H1 (cell line): ENCODE data around the gene KRT10. TPM values are rescaled to one million over a fixed set of nuclear protein-coding genes. Genes with fewer than 3 reads are reported as not detected.

Experiments used
- CTCF ChIA-PET: fragments of 300-600 bp; sonication (Branson Sonifier 250); formaldehyde crosslinking; loops from one replicate; lab custom pipeline; 2021; ENCODE audit not compliant: partially characterized antibody; lab: Charles Lee
- POLR2A ChIA-PET: fragments of 300-600 bp; sonication (Branson Sonifier 250); formaldehyde crosslinking; loops from one replicate; lab custom pipeline; 2021; ENCODE audit warnings: inconsistent platforms; ENCODE audit not compliant: partially characterized antibody; lab: Charles Lee
- DNase-seq, 2 experiments: peaks; one replicate each; pipeline versions ENCODE4 v3.0.0 to v3.0.0-alpha.2; 2010 to 2022; ENCODE audit warnings: low spot score in 2 of 2, low read depth in 1 of 2, mixed read lengths in 1 of 2
- FAIRE-seq: peaks from 2 replicates; lab custom pipeline; 2011; peaks lifted over from hg19 to GRCh38; lab: Jason Lieb, UNC
- H2AFZ ChIP-seq: 2 replicates; pipeline ENCODE4 v1.8.1; 2012; ENCODE audit warnings: low read length, inconsistent platforms
- H2AK5ac ChIP-seq: 2 replicates; pipeline ENCODE4 v1.6.1; 2013; ENCODE audit warnings: low read depth, low read length
- H2BK120ac ChIP-seq: replicated peaks from 2 replicates; pipeline ENCODE3; 2013; ENCODE audit warnings: low read depth, low read length, inconsistent platforms
- H2BK12ac ChIP-seq: 2 replicates; pipeline ENCODE4 v1.6.1; 2013; ENCODE audit warnings: low read depth, low read length
- H2BK15ac ChIP-seq: 2 replicates; pipeline ENCODE4 v1.6.1; 2013; ENCODE audit warnings: low read length
- H2BK20ac ChIP-seq: 2 replicates; pipeline ENCODE4 v1.6.1; 2013; ENCODE audit warnings: low read length
- H2BK5ac ChIP-seq: 2 replicates; pipeline ENCODE4 v1.6.1; 2013; ENCODE audit warnings: low read depth, low read length
- H3K14ac ChIP-seq: 2 replicates; pipeline ENCODE4 v1.6.1; 2013; ENCODE audit warnings: inconsistent platforms; ENCODE audit not compliant: insufficient read length
- H3K18ac ChIP-seq: 2 replicates; pipeline ENCODE4 v1.6.1; 2013; ENCODE audit warnings: low read length; ENCODE audit errors: extremely low read depth
- H3K23ac ChIP-seq: 2 replicates; pipeline ENCODE4 v1.6.1; 2013; ENCODE audit warnings: inconsistent platforms; ENCODE audit not compliant: insufficient read length
- H3K23me2 ChIP-seq: 2 replicates; pipeline ENCODE4 v1.6.1; 2013; ENCODE audit warnings: low read depth, low read length
- H3K27ac ChIP-seq: 2 replicates; pipeline ENCODE4 v1.6.1; 2011; ENCODE audit warnings: low read depth, low read length, inconsistent platforms
- H3K27me3 ChIP-seq, 4 experiments: replicated peaks in 1 of 4; 1 replicate in 1 of 4; 2 replicates in 3 of 4; pipeline versions ENCODE4 v1.6.1 to v1.8.1; 2011 to 2013; ENCODE audit warnings: low read length in 3 of 4, mild to moderate bottlenecking in 3 of 4, inconsistent platforms in 2 of 4, mixed read lengths in 2 of 4, moderate library complexity in 1 of 4; ENCODE audit not compliant: control insufficient read depth in 3 of 4, insufficient read depth in 3 of 4; ENCODE audit errors: extremely low read depth in 1 of 4
- H3K36me3 ChIP-seq, 4 experiments: 2 replicates each; pipeline versions ENCODE4 v1.6.1 to v1.8.1; 2011 to 2013; ENCODE audit warnings: mild to moderate bottlenecking in 4 of 4, low read length in 3 of 4, moderate library complexity in 2 of 4, control low read depth in 1 of 4, inconsistent platforms in 1 of 4; ENCODE audit not compliant: insufficient read depth in 4 of 4, control insufficient read depth in 2 of 4
- H3K4ac ChIP-seq: replicated peaks from 2 replicates; pipeline ENCODE3; 2013; ENCODE audit warnings: low read length, low read depth, mixed read lengths, inconsistent platforms; ENCODE audit not compliant: insufficient read length
- H3K4me1 ChIP-seq, 4 experiments: replicated peaks in 1 of 4; 1 replicate in 1 of 4; 2 replicates in 3 of 4; pipeline versions ENCODE4 v1.6.1 to v1.8.1; 2011 to 2013; ENCODE audit warnings: low read length in 3 of 4, inconsistent platforms in 2 of 4, mixed read lengths in 1 of 4; ENCODE audit not compliant: insufficient read depth in 4 of 4, control insufficient read depth in 3 of 4
- H3K4me2 ChIP-seq, 2 experiments: 2 replicates each; pipeline versions ENCODE4 v1.6.1 to v1.8.1; 2011 to 2013; ENCODE audit warnings: low read depth in 2 of 2, low read length in 2 of 2, control low read depth in 1 of 2, inconsistent platforms in 1 of 2, mild to moderate bottlenecking in 1 of 2; ENCODE audit not compliant: insufficient read depth in 1 of 2
- H3K4me3 ChIP-seq, 4 experiments: fragments of 200-600, 300-600 bp in 1 of 4; sonication (generic), shearing (Covaris generic), sonication (Bioruptor Twin) in 1 of 4; 2 replicates each; pipeline versions ENCODE4 v1.5.1 to v1.8.1; 2011 to 2016; ENCODE audit warnings: low read length in 4 of 4, low read depth in 3 of 4, control low read depth in 2 of 4, inconsistent platforms in 2 of 4, mild to moderate bottlenecking in 2 of 4, mixed read lengths in 1 of 4, moderate library complexity in 1 of 4; ENCODE audit not compliant: insufficient read depth in 2 of 4; ENCODE audit errors: extremely low read depth in 1 of 4
- H3K56ac ChIP-seq: replicated peaks from 2 replicates; pipeline ENCODE3; 2013; ENCODE audit warnings: low read depth, mild to moderate bottlenecking, mixed read lengths, low read length, inconsistent platforms; ENCODE audit not compliant: insufficient read length
- H3K79me1 ChIP-seq: 2 replicates; pipeline ENCODE4 v1.6.1; 2013; ENCODE audit warnings: low read depth, low read length, control low read depth
- H3K79me2 ChIP-seq, 2 experiments: 2 replicates each; pipeline versions ENCODE4 v1.6.1 to v1.8.1; 2012 to 2013; ENCODE audit warnings: low read length in 2 of 2, mild to moderate bottlenecking in 2 of 2, inconsistent platforms in 1 of 2; ENCODE audit not compliant: insufficient read depth in 2 of 2, control insufficient read depth in 1 of 2
- H3K9ac ChIP-seq, 4 experiments: replicated peaks in 1 of 4; 1 replicate in 1 of 4; 2 replicates in 3 of 4; pipeline versions ENCODE4 v1.6.1 to v1.8.1; 2011 to 2013; ENCODE audit warnings: low read depth in 3 of 4, low read length in 3 of 4, control low read depth in 2 of 4, mild to moderate bottlenecking in 2 of 4, moderate library complexity in 2 of 4, inconsistent platforms in 1 of 4; ENCODE audit errors: extremely low read depth in 1 of 4
- H3K9me3 ChIP-seq, 2 experiments: 2 replicates each; pipeline versions ENCODE4 v1.6.1 to v1.8.1; 2012 to 2013; ENCODE audit warnings: mild to moderate bottlenecking in 2 of 2, moderate library complexity in 2 of 2, control low read depth in 1 of 2, inconsistent platforms in 1 of 2, low read depth in 1 of 2, low read length in 1 of 2, mixed read lengths in 1 of 2; ENCODE audit not compliant: insufficient read depth in 2 of 2
- H4K20me1 ChIP-seq, 2 experiments: replicated peaks in 1 of 2; 2 replicates each; pipeline versions ENCODE3 to v1.8.1; 2011 to 2013; ENCODE audit warnings: inconsistent platforms in 2 of 2, low read length in 2 of 2, mild to moderate bottlenecking in 1 of 2; ENCODE audit not compliant: insufficient read depth in 2 of 2, control insufficient read depth in 1 of 2
- H4K5ac ChIP-seq: 2 replicates; pipeline ENCODE4 v1.6.1; 2013; ENCODE audit warnings: low read length, low read depth, mixed read lengths, inconsistent platforms; ENCODE audit not compliant: insufficient read length
- H4K8ac ChIP-seq: 2 replicates; pipeline ENCODE4 v1.8.0; 2013; ENCODE audit warnings: mild to moderate bottlenecking, moderate library complexity, low read length, inconsistent platforms; ENCODE audit not compliant: insufficient read depth; ENCODE audit errors: extremely low read depth
- H4K91ac ChIP-seq: replicated peaks from 2 replicates; pipeline ENCODE3; 2013; ENCODE audit warnings: low read length, mixed read lengths, inconsistent platforms; ENCODE audit not compliant: insufficient read length
- BRCA1 ChIP-seq: IDR thresholded peaks from 2 replicates; pipeline ENCODE4 v1.6.1; 2012; ENCODE audit warnings: low read depth, low read length, improper control_type of control experiment
- CREB1 ChIP-seq: IDR thresholded peaks from 2 replicates; pipeline ENCODE4 v1.6.1; 2012; ENCODE audit warnings: inconsistent platforms
- CTCF ChIP-seq, 3 experiments: IDR thresholded peaks; 1 replicate in 2 of 3; 2 replicates in 1 of 3; pipeline versions ENCODE4 v1.5.1 to v1.6.1; 2011; ENCODE audit warnings: low read length in 3 of 3, mild to moderate bottlenecking in 3 of 3, inconsistent platforms in 2 of 3, low read depth in 1 of 3, moderate library complexity in 1 of 3; ENCODE audit not compliant: insufficient read depth in 1 of 3; ENCODE audit errors: control extremely low read depth in 1 of 3
- EP300 ChIP-seq, 2 experiments: IDR thresholded peaks; 1 replicate in 1 of 2; 2 replicates in 1 of 2; pipeline ENCODE4 v1.6.1; 2011 to 2012; ENCODE audit warnings: low read depth in 2 of 2, low read length in 2 of 2, mild to moderate bottlenecking in 2 of 2, borderline replicate concordance in 1 of 2, inconsistent platforms in 1 of 2, moderate library complexity in 1 of 2
- POLR2AphosphoS5 ChIP-seq: IDR thresholded peaks from 2 replicates; pipeline ENCODE4 v1.6.1; 2011; ENCODE audit warnings: low read depth, low read length
- RAD21 ChIP-seq, 2 experiments: IDR thresholded peaks in 1 of 2; conservative IDR thresholded peaks in 1 of 2; 2 replicates each; pipeline ENCODE4 v1.6.1; 2011; ENCODE audit warnings: low read depth in 2 of 2, low read length in 2 of 2, improper control_type of control experiment in 1 of 2, inconsistent platforms in 1 of 2, mild to moderate bottlenecking in 1 of 2, moderate library complexity in 1 of 2
- RBBP5 ChIP-seq: IDR thresholded peaks from 2 replicates; pipeline ENCODE4 v1.7.1; 2012; ENCODE audit warnings: low read depth, mild to moderate bottlenecking, inconsistent platforms, low read length, moderate library complexity, borderline replicate concordance
- SP2 ChIP-seq: IDR thresholded peaks from 2 replicates; pipeline ENCODE4 v1.6.1; 2012; ENCODE audit warnings: mild to moderate bottlenecking, low read length, inconsistent platforms
- SRF ChIP-seq: IDR thresholded peaks from 2 replicates; pipeline ENCODE4 v1.6.1; 2011; ENCODE audit warnings: mild to moderate bottlenecking, low read depth, low read length, moderate library complexity
- YY1 ChIP-seq: IDR thresholded peaks from 2 replicates; pipeline ENCODE4 v1.6.1; 2011; ENCODE audit warnings: low read depth, mild to moderate bottlenecking, low read length
- WGBS, 2 experiments: shearing (Covaris generic) in 1 of 2; methylation state at CpG; one replicate each; pipeline versions ENCODE4 v1.1.6 to v1.1.7; 2013 to 2015; ENCODE audit warnings: low lambda C conversion rate in 2 of 2, mixed read lengths in 2 of 2, inconsistent platforms in 1 of 2, low coverage in 1 of 2, missing lambda C conversion rate in 1 of 2; ENCODE audit not compliant: insufficient replicate concordance in 2 of 2, insufficient coverage in 1 of 2, insufficient read length in 1 of 2; ENCODE audit errors: extremely low coverage in 1 of 2, missing lambda C conversion rate in 1 of 2; 5-methylcytosine and 5-hydroxymethylcytosine counted together
- polyA plus RNA-seq, 7 experiments: library from polyadenylated mRNA; depleted of rRNA in 3 of 7; stranded (reverse) in 5 of 7; unstranded in 2 of 7; fragments of >200 nt in 5 of 7; fragments of 200-250 nt in 2 of 7; gene quantifications; 1 replicate in 5 of 7; 2 replicates in 1 of 7; 4 replicates in 1 of 7; pipeline versions ENCODE4 v1.2.1 to v1.2.3, GENCODE V29; 2011 to 2013; ENCODE audit warnings: missing spikeins in 2 of 7, mixed read lengths in 2 of 7
- total RNA-seq: library from RNA; stranded (reverse); fragmentation: NEBNext Ultra II Directional; extraction: Animal tissue kit (Norgen Biotek cat#: 25700); gene quantifications from 2 replicates; pipeline ENCODE4 v1.2.1, GENCODE V29; 2021

Gene KRT10
- total and polyA plus RNA-seq, 2 of the 8 experiments (the other 6 are each of a cell fraction or from before 2014, with no cell fraction given): 3.5 to 39.4 TPM

- Histone ChIP-seq H3K4ac (no peak overlapping the region), H2BK120ac (no peak overlapping the region), H2BK20ac (no peak overlapping the region), H3K27ac (no peak overlapping the region), H3K56ac (no peak overlapping the region), H3K36me3 (no peaks in the 10 kb centered on the region), H3K27me3 (peaks cover 0 to 9% (median 1%) of the 10 kb centered on the region in 4 experiments; a peak in 2 of 7 replicates), H2BK12ac (no peak overlapping the region), H2BK5ac (no peak overlapping the region), H2AK5ac (no peak overlapping the region), H2BK15ac (no peak overlapping the region), H4K5ac (no peak overlapping the region), H3K79me2 (no peaks in the 10 kb centered on the region), H4K20me1 (peaks cover 0 to 2% of the 10 kb centered on the region in 2 experiments), H3K14ac (no peak overlapping the region), H3K4me3 (no peak overlapping the region), H3K79me1 (no peaks in the 10 kb centered on the region), H2AFZ (no peak overlapping the region), H3K23ac (no peak overlapping the region), H4K91ac (no peak overlapping the region), H4K8ac (no peak overlapping the region), H3K4me1 (no peaks in the 10 kb centered on the region), H3K23me2 (no peaks in the 10 kb centered on the region; the same call in 1 of the 2 replicates), H3K9ac (no peak overlapping the region), H3K9me3 (no peaks in the 10 kb centered on the region), H3K18ac (no peak overlapping the region), H3K4me2 (no peak overlapping the region)
- ChIA-PET CTCF (interaction anchor here (1.1 kb wide), 1 partner anchor 79 kb away, joined by 4 read pairs; no protein-coding TSS in a partner anchor), POLR2A (no interaction called here)
- FAIRE-seq: no peak
- no peak for DNase-seq
- 100% methylated on average over 1 of the region's 1 CpG; no CpG with 5 or more reads in 1 of the 2 experiments for WGBS, 2 experiments
- TF ChIP-seq CTCF (IDR thresholded peaks at IDR 0.05; ENCODE audit: control extremely low read depth in 1 of 3, insufficient read depth in 1 of 3, low read depth in 1 of 3, low read length in 3 of 3): no peak
- TF ChIP-seq RBBP5: no peak
- no peak for TF ChIP-seq CREB1
- TF ChIP-seq SRF: no peak
- no peak for TF ChIP-seq RAD21 (IDR thresholded peaks at IDR 0.05 in 1 of 2, conservative IDR thresholded peaks at IDR 0.05 in 1 of 2; ENCODE audit: low read depth in 2 of 2, low read length in 2 of 2)
- no peak for TF ChIP-seq EP300 (IDR thresholded peaks at IDR 0.05; ENCODE audit: borderline replicate concordance in 1 of 2, low read depth in 2 of 2, low read length in 2 of 2)
- no peak for TF ChIP-seq SP2
- TF ChIP-seq POLR2AphosphoS5: no peak
- no peak for TF ChIP-seq BRCA1
- TF ChIP-seq YY1: no peak
Measured at GRCh38 chr17:40824015-40824832, 1.8 kb upstream of the KRT10 start.
